RWPE2 (cell line): ENCODE measurements around the gene SH2B2.

Experiments used
- ATAC-seq: fragments of 200-7000 bp; cut with Tn5 transposase; 3 replicates; pipeline ENCODE4 v1.9.1; 2021; ENCODE audit warnings: low read depth
- DNase-seq: peaks from one replicate; pipeline ENCODE4 v3.0.0-alpha.2; 2020; ENCODE audit warnings: low spot score
- H3K27ac ChIP-seq: fragments of 450-650 bp; 2 replicates; pipeline ENCODE4 v1.5.1; 2017; ENCODE audit warnings: mild to moderate bottlenecking; ENCODE audit not compliant: poor library complexity, severe bottlenecking
- H3K27me3 ChIP-seq: fragments of 250-450 bp; sonication (Bioruptor Pico); 2 replicates; pipeline ENCODE4 v1.5.1; 2021; ENCODE audit warnings: mild to moderate bottlenecking, moderate library complexity; ENCODE audit not compliant: insufficient read depth, poor library complexity, severe bottlenecking
- H3K36me3 ChIP-seq: fragments of 250-450 bp; sonication (Bioruptor Pico); 2 replicates; pipeline ENCODE4 v1.5.1; 2020; ENCODE audit warnings: low read depth, mild to moderate bottlenecking, moderate library complexity
- H3K4me1 ChIP-seq: fragments of 250-450 bp; sonication (Bioruptor Pico); 2 replicates; pipeline ENCODE4 v1.5.1; 2021; ENCODE audit warnings: mild to moderate bottlenecking, moderate library complexity; ENCODE audit not compliant: insufficient read depth, poor library complexity, severe bottlenecking
- H3K4me3 ChIP-seq: fragments of 250-450 bp; sonication (Bioruptor Pico); 2 replicates; pipeline ENCODE4 v1.5.1; 2021; ENCODE audit warnings: mild to moderate bottlenecking, moderate library complexity; ENCODE audit not compliant: severe bottlenecking
- H3K9me3 ChIP-seq: fragments of 250-450 bp; sonication (Bioruptor Pico); 2 replicates; pipeline ENCODE4 v1.5.1; 2021; ENCODE audit warnings: mild to moderate bottlenecking, moderate library complexity; ENCODE audit not compliant: severe bottlenecking
- TF ChIP-seq, protein P1 (sequence below): fragments of 450-650 bp; IDR thresholded peaks from one replicate; pipeline ENCODE4 v1.5.1; 2017; ENCODE audit warnings: mild to moderate bottlenecking, moderate library complexity; ENCODE audit not compliant: poor library complexity, severe bottlenecking

Gene SH2B2

DNA sequence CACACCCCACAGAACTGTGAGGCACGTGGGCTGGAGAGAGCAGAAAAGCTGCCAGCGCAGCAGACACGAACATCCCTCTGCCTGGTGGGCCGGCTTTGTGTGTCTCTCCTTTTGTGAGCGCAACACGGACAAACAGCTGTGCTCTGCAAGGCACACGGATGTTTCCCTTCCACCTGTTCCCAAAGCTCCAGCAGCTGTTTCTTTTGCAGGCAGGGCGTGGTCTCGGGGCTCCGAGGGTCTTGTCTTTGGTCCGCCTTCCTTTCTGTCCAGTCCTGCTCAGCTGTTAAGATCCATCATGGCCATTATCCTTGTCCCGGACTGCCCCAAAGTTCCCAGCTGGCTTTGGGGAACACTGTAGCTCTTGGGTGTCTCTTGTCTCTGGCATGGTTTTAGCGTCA is 32.7 kb upstream of the SH2B2 start:
- Histone ChIP-seq H3K27ac (no peak overlapping the region), H3K27me3 (no peaks in the 10 kb centered on the region), H3K4me1 (no peaks in the 10 kb centered on the region), H3K4me3 (no peak overlapping the region), H3K36me3 (peaks cover 5% of the 10 kb centered on the region; the same call in 1 of the 2 replicates), H3K9me3 (no peaks in the 10 kb centered on the region)
- DNase-seq, result no peak
- no peak for ATAC-seq
- TF ChIP-seq, protein P1, sequence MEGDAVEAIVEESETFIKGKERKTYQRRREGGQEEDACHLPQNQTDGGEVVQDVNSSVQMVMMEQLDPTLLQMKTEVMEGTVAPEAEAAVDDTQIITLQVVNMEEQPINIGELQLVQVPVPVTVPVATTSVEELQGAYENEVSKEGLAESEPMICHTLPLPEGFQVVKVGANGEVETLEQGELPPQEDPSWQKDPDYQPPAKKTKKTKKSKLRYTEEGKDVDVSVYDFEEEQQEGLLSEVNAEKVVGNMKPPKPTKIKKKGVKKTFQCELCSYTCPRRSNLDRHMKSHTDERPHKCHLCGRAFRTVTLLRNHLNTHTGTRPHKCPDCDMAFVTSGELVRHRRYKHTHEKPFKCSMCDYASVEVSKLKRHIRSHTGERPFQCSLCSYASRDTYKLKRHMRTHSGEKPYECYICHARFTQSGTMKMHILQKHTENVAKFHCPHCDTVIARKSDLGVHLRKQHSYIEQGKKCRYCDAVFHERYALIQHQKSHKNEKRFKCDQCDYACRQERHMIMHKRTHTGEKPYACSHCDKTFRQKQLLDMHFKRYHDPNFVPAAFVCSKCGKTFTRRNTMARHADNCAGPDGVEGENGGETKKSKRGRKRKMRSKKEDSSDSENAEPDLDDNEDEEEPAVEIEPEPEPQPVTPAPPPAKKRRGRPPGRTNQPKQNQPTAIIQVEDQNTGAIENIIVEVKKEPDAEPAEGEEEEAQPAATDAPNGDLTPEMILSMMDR, result no peak

DNA sequence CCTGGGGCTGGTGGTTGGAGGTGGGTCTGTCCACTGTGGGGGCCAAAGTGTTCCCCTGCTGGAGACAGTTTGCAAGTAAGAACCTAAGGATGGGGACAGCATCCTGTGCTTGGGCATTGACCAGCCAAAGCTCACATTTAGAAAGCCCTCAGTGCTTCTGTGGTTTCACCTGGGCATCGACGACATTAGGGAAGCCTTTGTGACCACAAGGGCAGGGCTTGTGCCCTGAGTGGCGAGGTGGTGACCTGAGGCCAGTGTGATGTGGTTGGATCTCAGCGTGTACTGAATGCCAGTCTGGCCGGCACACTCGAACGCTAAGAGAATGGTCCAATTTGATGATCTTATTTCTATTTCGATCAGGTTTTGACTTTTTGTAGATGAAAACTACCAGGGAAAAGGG is 32.1 kb upstream of the SH2B2 start:
- H3K27ac ChIP-seq, result no peak overlapping the region
- ATAC-seq (no peak), DNase-seq (no peak)
- H3K9me3 ChIP-seq, result no peaks in the 10 kb centered on the region
- H3K27me3 ChIP-seq, result no peaks in the 10 kb centered on the region
- no peaks in the 10 kb centered on the region for H3K4me1 ChIP-seq
- TF ChIP-seq, protein P1, result no peak
- H3K36me3 ChIP-seq, result 0 out of 2 replicates have a peak, but pooled peaks cover 1% of the 10 kb centered on the region
- H3K4me3 ChIP-seq, result no peak overlapping the region

- TF ChIP-seq, protein P1, result no peak
- Histone ChIP-seq H3K27ac (no peak overlapping the region), H3K27me3 (no peaks in the 10 kb centered on the region), H3K36me3 (no peaks in the 10 kb centered on the region), H3K9me3 (no peaks in the 10 kb centered on the region), H3K4me3 (no peak overlapping the region), H3K4me1 (no peaks in the 10 kb centered on the region)
- no peak for DNase-seq
- no peak for ATAC-seq
Measured at GRCh38 chr7:102255501-102255900, 31.2 kb upstream of the SH2B2 start.

- TF ChIP-seq, protein P1, result no peak
- ATAC-seq, result no peak
- Histone ChIP-seq H3K4me1 (no peaks in the 10 kb centered on the region), H3K4me3 (no peak overlapping the region), H3K9me3 (no peaks in the 10 kb centered on the region), H3K36me3 (no peaks in the 10 kb centered on the region), H3K27ac (no peak overlapping the region), H3K27me3 (no peaks in the 10 kb centered on the region)
- DNase-seq, result no peak
Measured at GRCh38 chr7:102255916-102256315, 30.8 kb upstream of the SH2B2 start.

- H3K27me3 ChIP-seq, result no peaks in the 10 kb centered on the region
- H3K36me3 ChIP-seq, result no peaks in the 10 kb centered on the region
- no peaks in the 10 kb centered on the region for H3K4me1 ChIP-seq
- ATAC-seq (no peak), DNase-seq (no peak)
- no peaks in the 10 kb centered on the region for H3K9me3 ChIP-seq
- H3K4me3 ChIP-seq, result no peak overlapping the region
- TF ChIP-seq, protein P1, result no peak
- H3K27ac ChIP-seq, result no peak overlapping the region
Measured at GRCh38 chr7:102258073-102258748, 28.5 kb upstream of the SH2B2 start.
